ENCODE data around the gene ACSF3. TPM values are rescaled to one million over a fixed set of nuclear protein-coding genes. Genes with fewer than 3 reads are reported as not detected.

The ACSF3 gene
- total and polyA plus RNA-seq, 2 donors (not counting 1 experiment from before 2014, with no cell fraction given) = 45.2 to 113 TPM

GRCh38 chr16:89136931-89137330 is 43.3 kb downstream of the ACSF3 start:
- ATAC-seq (ENCODE audit: low read depth) (no peak), DNase-seq (no peak)
- WGBS (ENCODE audit: insufficient coverage) = 98% methylated on average over 17 of the region's 17 CpGs
- TF ChIP-seq CTCF (IDR thresholded peaks at IDR 0.05) (no peak), EZH2 (IDR thresholded peaks at IDR 0.05; ENCODE audit: borderline replicate concordance, insufficient read depth, low read depth, low read length, poor library complexity, severe bottlenecking) (no peak)
- H2AFZ ChIP-seq (ENCODE audit: insufficient read depth, low read depth, low read length, poor library complexity, severe bottlenecking) = no peak overlapping the region
- no peak overlapping the region for H3K9ac ChIP-seq (ENCODE audit: low read length)
- no peaks in the 10 kb centered on the region for H3K4me1 ChIP-seq (ENCODE audit: control insufficient read depth in 2 of 2, insufficient read depth in 2 of 2, low read length in 2 of 2)
- H4K20me1 ChIP-seq (ENCODE audit: control insufficient read depth, insufficient read depth, low read length, poor library complexity, severe bottlenecking) = peaks cover 55% of the 10 kb centered on the region
- H3K79me2 ChIP-seq (ENCODE audit: control insufficient read depth, insufficient read depth, low read length) = peaks cover 37% of the 10 kb centered on the region
- peaks cover 0 to 2% (median 0%) of the 10 kb centered on the region in 3 donors for H3K9me3 ChIP-seq (ENCODE audit: control extremely low read depth in 1 of 3, control insufficient read depth in 2 of 3, insufficient read depth in 1 of 3, low read length in 2 of 3)
- H3K4me3 ChIP-seq (ENCODE audit: control extremely low read depth in 1 of 5, extremely low read depth in 1 of 5, insufficient read depth in 1 of 5, low read depth in 2 of 5, low read length in 4 of 5) = no peak overlapping the region
- no peaks in the 10 kb centered on the region for H3K4me1 Mint-ChIP-seq
- no peak overlapping the region for H3K4me3 Mint-ChIP-seq
- intact Hi-C loops (cut with micrococcal nuclease) = no loop called here
- no peak overlapping the region for H3K27ac ChIP-seq (ENCODE audit: low read length in 2 of 2)
- CTCF ChIA-PET = no interaction called here
- no peak overlapping the region for H3K4me2 ChIP-seq (replicated peaks; ENCODE audit: low read depth, low read length, poor library complexity, severe bottlenecking)
- no peaks in the 10 kb centered on the region for H3K27me3 Mint-ChIP-seq
- no peaks in the 10 kb centered on the region for H3K9me3 Mint-ChIP-seq (ENCODE audit: insufficient read depth)
- H3K27me3 ChIP-seq (replicated peaks in 1 of 4; ENCODE audit: control extremely low read depth in 1 of 4, control insufficient read depth in 3 of 4, insufficient read depth in 4 of 4, low read length in 3 of 4) = no peaks in the 10 kb centered on the region
- POLR2A ChIA-PET = no interaction called here
- H3K36me3 ChIP-seq (replicated peaks in 1 of 2; ENCODE audit: control extremely low read depth in 1 of 2, control insufficient read depth in 1 of 2, extremely low read depth in 1 of 2, insufficient read depth in 2 of 2, low read length in 1 of 2) = peaks cover 0 to 63% of the 10 kb centered on the region in 2 experiments
- peak overlapping the region; percentile 20 for H3K27ac Mint-ChIP-seq

DNA sequence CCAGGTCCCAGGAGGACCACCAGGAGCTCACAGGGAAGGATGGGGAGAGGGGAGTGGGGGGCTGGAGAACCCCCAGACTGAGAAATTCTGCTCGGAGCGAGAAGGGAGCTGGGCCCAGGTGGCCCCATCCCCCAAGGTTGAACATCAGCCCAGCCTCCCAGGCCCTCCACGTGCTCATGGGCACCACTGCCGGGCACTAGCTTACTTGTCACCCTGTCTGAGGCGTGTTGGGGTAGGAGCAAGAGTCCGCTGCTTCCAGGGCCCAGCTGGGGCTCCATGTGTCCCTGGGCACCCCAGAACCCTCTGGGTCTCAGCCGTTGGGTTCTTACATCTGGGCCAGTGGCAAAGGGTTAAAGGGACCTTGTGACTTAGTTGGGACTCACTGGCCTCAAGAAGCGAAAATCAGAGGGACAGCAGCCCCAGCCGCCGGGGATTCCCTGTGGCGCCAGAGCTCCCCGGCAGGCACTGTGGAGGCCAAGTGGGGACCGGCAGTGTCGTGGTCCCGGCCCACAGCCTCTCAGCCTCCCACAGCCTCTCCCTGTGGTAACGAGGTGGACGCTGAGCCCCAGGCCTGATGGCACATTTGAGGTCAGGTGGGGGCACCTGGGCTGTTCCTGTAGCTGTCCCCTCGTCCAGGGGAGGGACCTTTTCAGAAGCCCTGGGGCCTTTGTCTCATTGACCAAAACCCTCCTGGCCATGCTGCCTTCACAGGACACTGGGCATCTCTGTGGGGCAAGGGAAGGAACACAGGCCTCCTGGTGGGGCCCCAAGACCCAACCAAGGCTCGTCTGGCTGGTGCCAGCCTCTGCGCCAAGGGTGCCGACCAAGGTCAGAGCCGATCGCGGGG is 44.2 kb downstream of the ACSF3 start:
- Histone ChIP-seq H3K79me2 (ENCODE audit: control insufficient read depth, insufficient read depth, low read length) (peaks cover 27% of the 10 kb centered on the region), H2AFZ (ENCODE audit: insufficient read depth, low read depth, low read length, poor library complexity, severe bottlenecking) (no peak overlapping the region), H3K9ac (ENCODE audit: low read length) (no peak overlapping the region), H3K27ac (ENCODE audit: low read length in 2 of 2) (no peak overlapping the region), H3K4me2 (replicated peaks; ENCODE audit: low read depth, low read length, poor library complexity, severe bottlenecking) (no peak overlapping the region), H3K9me3 (ENCODE audit: control extremely low read depth in 1 of 3, control insufficient read depth in 2 of 3, insufficient read depth in 1 of 3, low read length in 2 of 3) (peaks cover 0 to 2% (median 0%) of the 10 kb centered on the region in 3 donors), H3K4me3 (ENCODE audit: control extremely low read depth in 1 of 5, extremely low read depth in 1 of 5, insufficient read depth in 1 of 5, low read depth in 2 of 5, low read length in 4 of 5) (no peak overlapping the region), H3K27me3 (replicated peaks in 1 of 4; ENCODE audit: control extremely low read depth in 1 of 4, control insufficient read depth in 3 of 4, insufficient read depth in 4 of 4, low read length in 3 of 4) (no peaks in the 10 kb centered on the region), H3K4me1 (ENCODE audit: control insufficient read depth in 2 of 2, insufficient read depth in 2 of 2, low read length in 2 of 2) (no peaks in the 10 kb centered on the region), H3K36me3 (replicated peaks in 1 of 2; ENCODE audit: control extremely low read depth in 1 of 2, control insufficient read depth in 1 of 2, extremely low read depth in 1 of 2, insufficient read depth in 2 of 2, low read length in 1 of 2) (peaks cover 0 to 55% of the 10 kb centered on the region in 2 experiments), H4K20me1 (ENCODE audit: control insufficient read depth, insufficient read depth, low read length, poor library complexity, severe bottlenecking) (peaks cover 51% of the 10 kb centered on the region)
- ATAC-seq (ENCODE audit: low read depth) = no peak
- Mint-ChIP-seq H3K27me3 (no peaks in the 10 kb centered on the region), H3K9me3 (ENCODE audit: insufficient read depth) (no peaks in the 10 kb centered on the region), H3K27ac (no peak overlapping the region), H3K4me3 (no peak overlapping the region), H3K4me1 (no peaks in the 10 kb centered on the region)
- TF ChIP-seq CTCF (IDR thresholded peaks at IDR 0.05) (no peak), EZH2 (IDR thresholded peaks at IDR 0.05; ENCODE audit: borderline replicate concordance, insufficient read depth, low read depth, low read length, poor library complexity, severe bottlenecking) (no peak)
- DNase-seq = no peak
- ChIA-PET POLR2A (no interaction called here), CTCF (no interaction called here)
- intact Hi-C loops (cut with micrococcal nuclease) = no loop called here
- 98% methylated on average over 21 of the region's 24 CpGs for WGBS (ENCODE audit: insufficient coverage)

Measured in B cell (primary cell).